ENCODE data around the gene SREK1.

The SREK1 gene

DNA sequence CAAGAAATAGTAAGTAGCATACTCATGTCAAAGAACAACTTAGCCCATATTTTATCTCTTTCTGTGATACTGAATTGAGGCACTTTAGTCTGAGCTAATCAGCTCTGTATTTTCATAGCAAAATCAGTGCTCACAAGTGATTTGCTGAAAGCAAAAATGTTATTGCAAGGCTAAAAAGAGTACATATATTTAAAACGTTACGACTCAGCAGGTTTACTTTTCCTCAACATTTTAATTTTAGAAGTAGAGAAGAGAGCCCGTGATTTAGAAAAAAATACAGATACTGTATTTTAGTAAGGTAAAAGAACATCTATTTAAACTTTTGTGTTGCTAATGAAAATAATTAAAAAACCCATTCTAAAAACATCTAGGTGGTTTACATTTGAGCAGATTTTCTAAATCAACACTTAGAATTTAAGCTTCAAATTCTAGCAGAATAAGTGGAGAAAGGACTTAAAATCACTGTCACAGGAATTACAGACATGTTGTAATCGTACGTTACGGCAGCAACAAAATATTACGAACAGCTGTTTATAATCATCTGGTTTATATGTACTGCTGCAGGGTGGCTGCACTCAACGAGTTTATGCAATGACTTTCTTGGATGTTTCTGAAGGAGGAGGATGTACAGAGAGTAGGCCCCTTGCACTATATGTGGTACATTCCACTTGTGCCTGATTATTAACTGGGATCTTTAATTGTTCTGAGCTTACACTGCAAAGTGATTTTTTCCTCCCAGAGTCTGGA lies 20.1 kb downstream of the SREK1 start:
- peak; percentile 45 for DNase-seq (ENCODE audit: low read depth)

DNA sequence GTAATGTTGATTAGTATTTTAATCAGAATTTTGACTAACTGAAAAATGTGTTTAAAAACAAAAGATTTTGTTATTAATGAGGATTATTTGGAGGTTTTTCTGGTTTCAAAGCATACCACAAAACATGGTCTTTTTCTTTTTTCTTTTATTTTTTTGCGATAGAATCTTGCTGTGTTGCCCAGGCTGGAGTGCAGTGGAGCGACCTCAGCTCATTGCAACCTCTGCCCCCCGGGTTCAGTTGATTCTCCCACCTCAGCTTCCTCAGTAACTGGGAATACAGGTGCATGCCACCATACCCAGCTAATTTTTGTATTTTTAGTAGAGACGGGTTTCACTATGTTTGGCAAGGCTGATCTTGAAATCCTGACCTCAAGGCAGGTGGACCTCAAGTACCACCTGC lies 24.1 kb downstream of the SREK1 start:
- DNase-seq (ENCODE audit: low read depth): no peak

DNA sequence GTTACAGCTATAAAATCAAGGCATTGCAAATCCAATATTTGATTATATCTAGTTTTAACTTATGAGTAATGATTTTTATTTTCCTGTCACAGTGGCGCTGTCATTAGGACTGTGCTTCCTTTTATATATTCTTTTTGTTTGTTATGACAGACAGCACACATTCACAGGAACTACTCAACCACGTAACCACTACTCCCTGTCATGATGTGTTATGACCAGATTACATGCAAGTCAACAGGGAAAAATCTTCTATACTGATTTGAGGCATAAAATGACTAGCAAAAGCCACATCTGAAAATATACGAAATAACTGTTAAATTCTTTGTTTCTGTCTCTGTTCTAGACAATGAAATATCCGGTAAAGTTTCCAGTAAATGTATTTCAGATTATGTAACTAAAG lies 25.4 kb downstream of the SREK1 start:
- DNase-seq (ENCODE audit: low read depth): no peak

DNA sequence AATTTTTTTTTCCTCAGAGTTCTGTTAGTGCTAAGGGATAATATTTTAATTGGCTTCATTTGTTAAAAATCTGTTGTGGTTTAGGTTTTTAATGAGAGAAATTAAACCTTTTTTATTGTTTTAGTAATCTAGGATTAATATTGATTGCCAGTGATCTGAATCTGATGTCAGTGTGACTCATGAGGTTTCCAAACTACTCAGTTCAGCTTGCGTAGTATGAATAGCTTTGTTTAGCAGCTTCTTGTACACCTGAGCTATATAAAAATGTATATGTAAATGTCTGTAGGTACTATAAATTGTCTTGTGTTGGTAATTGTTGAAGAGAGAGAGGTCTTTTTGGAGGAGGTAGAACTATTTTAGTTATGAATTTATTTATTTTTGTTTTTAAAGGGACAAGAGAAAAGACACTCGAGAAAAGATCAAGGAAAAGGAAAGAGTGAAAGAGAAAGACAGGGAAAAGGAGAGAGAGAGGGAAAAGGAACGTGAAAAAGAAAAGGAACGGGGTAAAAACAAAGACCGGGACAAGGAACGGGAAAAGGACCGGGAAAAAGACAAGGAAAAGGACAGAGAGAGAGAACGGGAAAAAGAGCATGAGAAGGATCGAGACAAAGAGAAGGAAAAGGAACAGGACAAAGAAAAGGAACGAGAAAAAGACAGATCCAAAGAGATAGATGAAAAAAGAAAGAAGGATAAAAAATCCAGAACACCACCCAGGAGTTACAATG lies 26.3 kb downstream of the SREK1 start:
- no peak for DNase-seq (ENCODE audit: low read depth)

DNA sequence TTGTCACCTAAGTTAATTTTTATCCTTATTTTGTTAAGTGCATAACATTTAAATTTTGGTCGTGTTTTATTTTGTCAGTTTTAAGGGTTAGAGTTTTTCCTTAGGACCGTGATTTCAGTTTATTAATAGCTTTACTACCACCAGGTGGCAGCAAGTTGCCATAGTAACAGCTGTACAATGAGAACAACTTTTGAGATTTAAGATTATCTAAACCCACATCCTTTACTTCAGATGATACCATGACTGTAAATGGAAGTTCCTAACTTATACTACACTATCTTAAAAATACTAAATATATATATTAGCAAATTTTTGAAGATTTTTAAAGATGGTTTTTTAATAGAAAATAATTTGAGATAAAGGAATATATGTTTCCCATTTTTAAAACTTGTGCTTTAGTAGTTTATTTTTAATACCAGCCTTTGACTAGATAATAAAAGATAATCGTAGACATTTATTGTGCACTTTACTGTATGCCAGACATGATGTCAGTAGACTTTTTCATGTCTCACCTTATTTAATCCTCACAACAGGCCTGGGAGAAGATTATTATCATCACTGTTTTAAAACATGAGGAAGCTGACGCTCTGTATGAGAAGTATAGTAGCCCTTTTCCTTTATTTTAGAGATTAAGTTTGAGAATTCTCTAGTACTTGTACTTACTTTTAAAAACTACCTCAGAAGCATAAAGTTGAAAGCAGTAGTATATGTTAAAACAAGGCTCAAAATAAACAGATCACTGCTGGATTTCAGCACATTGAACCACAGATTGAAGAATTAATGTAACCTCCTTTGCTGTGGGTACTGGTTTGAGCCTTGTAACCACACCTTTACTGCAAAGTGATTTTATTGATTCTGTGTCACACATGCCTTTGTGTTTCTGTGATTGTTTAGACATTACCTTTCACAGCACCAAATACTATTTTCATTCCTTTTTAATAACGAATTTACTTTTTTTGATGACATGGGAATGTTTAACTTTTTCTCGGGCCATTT lies 27.5 kb downstream of the SREK1 start:
- DNase-seq (ENCODE audit: low read depth): peak; percentile 26

DNA sequence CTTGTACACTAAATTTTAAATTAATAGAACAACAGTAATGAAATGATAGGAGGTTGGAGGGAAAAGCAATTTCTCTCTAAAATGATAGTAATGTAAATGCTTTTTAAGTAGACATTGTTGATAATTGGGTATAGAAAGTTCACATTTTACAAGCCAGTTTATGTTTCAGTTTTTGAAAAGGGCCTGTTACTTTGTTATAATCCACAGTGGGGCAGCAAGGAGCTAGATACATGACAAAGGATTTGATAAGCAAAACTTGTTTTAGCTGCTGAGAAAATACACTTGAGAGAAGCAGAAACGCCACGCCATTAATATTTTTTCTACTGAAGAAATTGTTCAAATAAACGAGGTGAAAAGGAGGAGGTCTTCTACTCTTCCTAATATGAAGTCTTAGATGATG lies 30.2 kb downstream of the SREK1 start:
- DNase-seq (ENCODE audit: low read depth): no peak

DNA sequence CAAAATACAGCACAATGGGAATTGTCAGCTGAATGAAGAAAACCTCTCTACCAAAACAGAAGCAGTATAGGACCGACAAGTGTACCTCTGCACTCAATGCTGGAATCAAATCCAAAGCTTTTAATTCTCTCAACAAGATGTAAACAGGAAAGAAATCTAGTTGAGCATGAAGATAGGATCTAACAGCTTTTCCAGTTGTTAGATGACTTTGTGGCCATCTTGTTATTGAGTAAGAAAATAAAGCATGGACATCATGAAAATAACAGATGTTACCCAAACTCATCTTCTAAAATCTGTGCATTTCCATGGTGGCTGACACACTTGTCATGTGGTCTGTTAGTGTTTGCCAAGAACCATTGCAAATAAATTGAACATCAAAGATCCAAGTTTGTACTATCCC lies 34.7 kb downstream of the SREK1 start:
- DNase-seq (ENCODE audit: low read depth): no peak

DNA sequence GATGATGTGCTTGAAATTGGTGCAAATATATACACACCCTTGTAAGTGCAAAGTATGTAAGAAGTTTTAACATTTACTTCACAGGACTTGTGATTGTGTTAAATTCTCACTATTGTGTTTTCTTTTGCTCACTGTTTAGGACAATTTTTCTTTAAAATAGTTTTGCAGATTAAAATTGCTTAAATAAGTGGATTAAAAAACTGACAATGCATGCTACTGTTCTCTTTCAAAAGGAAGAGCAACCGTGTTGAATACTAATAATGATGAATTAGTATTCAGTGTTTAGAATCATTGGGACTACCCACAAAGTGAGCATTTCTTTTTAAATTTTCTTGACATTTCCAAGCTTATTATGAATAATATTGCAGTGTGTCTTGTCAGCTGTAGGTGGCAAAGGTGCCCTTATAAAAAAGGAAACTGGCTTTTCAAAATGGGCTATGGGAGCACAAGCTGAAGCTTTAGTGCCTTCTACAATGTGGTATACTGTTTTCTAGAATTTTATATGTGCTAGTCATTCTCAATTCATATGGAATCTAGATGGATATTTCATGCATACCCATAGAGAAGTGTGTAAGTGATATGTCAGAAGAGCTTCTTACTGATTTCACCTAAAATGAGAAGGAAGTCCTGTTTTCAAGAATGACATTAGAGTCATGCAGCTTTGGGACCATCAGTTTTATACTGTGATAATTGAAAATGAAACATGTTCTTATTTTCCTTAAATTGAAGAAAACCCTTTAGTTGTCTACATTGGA lies 35.4 kb downstream of the SREK1 start:
- DNase-seq (ENCODE audit: low read depth): no peak

DNA sequence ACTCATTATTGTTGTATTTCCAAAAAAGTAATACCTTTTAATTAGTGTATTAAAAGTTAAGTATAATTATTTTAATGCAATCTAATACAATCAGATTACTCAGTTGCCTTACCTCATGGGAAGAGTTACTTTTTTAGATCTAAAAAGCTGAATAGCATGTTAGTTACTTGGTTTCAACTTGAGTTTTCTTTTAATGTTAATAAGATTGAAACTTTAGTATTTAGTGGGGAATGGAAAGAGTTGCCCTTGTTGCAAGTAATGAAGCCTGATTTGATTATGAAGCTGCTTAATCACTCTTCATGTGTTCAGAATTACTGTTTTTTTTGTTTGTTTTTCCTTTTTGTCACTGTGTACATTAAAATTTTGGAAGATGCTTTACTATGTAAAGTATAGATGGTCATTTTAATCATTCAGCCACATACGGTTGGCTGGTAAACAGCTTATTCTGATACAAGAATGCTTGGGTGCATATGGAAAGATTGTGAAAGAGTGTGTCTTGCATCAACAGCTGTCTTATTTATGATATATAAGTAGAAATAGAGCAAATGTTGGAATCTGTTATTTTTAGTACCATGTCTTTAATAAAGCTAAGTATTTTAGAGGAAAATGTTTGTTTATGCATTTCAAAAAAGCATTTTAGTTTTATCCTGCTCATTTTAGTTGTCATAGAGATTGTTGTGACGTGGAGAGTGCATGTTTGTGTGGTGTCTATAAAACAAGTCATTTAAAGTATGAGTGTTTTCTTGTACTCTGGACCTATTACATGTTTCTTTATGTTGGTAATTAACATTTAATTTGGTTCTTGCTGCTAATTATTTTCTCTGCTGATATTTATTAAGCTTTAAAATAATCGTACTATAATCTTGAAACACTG lies 36.4 kb downstream of the SREK1 start:
- no peak for DNase-seq (ENCODE audit: low read depth)

DNA sequence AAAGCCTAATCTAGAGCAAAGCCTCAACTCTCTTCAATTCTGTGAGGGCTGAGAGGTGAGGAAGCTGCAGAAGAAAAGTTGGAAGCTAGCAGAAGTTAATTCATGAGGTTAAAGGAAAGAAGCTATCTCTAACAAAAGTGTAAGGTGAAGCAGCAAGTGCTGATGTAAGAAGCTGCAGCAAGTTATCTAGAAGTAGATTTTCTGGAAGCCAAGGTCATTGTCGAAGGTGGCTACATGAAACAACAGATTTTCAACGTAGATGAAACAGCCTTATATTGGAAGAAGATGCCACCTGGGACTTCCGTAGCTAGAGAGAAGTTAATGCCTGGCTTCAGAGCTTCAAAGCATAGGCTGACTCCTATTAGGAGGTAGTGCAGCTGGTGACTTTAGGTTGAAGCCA lies 42.0 kb downstream of the SREK1 start:
- no peak for DNase-seq (ENCODE audit: low read depth)

DNA sequence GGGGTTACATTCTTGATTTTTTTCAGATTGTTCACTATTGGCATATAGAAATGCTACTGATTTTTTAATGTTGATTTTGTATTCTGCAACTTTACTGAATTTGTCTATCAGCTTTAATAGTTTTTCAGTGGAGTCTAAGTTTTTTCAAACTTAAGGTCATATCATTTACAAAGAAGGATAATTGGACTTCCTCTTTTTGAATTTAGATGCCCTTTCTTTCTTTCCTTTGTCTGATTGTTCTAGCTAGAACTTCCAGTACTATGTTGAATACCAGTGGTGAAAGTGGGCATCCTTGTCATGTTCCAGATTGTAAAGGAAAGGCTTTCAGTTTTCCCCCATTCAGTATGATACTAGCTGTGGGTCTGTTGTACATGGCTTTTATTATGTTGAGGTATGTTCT lies 49.3 kb downstream of the SREK1 start:
- DNase-seq (ENCODE audit: low read depth): no peak

DNA sequence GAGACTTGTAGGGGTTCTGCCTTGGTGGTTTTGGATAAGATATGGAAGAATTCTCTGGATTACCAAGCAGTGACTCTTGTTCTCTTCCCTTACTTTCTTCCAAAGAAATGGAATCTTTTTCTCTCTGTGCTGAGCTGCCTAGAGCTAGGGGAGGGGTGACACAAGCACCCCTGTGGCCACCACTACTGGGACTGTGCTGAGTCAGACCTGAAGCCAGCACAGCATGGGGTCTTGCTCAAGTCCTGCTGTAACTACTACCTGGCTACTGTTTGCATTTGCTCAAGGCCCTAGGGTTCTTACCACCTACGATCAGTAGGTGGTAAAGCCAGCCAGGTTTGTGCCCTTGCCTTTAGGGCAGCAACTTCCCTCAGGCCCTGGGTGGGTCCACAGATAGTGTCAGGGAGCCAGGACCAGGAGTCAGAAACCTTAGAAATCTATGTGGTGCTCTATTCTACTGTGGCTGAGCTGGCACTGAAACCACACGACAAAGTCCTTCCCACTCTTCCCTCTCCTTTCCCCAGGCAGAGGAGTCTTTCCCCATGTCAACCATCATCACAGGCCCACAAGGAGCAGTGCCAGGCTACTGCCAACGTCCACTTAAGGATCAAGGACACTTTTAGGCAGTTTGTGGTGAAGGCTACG lies 53.8 kb downstream of the SREK1 start:
- DNase-seq (ENCODE audit: low read depth): peak; percentile 24

DNA sequence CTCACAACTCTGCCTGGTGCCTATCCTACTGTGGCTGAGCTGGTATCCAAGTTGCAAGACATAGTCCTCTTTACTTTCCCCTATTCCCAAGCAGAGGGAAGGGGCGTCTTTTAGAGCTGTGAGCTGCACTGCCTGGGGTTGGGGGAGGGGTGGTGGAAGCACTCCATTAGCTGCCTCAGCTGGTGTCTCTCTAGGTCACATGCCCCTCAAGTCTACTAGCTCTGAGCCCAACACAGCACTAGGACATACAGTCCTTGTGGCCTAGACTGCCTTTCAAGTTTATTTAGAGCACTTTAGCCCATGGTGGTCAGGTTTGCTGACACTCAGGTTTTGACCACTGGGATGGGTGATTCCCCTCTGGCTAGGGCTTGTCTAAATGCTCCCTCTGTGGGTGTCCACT lies 54.7 kb downstream of the SREK1 start:
- no peak for DNase-seq (ENCODE audit: low read depth)

DNA sequence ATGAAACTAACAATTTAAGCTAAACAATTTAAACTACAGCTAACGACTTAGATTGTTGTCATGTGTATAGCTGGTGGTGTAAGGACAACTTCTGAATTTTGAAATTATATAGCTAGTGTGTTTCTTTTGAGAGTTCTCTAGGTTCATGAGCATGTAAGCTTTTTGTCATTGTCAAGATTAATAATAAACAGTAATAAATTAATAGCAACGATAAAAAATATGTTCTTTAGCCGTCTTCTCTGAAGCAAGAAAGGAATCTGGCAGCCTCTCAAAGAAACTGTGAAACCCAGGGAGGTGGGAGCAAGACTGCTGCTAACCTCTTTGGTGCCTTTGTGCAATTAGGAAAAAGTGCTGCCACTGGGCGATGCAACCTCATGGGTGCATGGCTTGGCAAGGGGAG lies 59.4 kb downstream of the SREK1 start:
- no peak for DNase-seq (ENCODE audit: low read depth)

DNA sequence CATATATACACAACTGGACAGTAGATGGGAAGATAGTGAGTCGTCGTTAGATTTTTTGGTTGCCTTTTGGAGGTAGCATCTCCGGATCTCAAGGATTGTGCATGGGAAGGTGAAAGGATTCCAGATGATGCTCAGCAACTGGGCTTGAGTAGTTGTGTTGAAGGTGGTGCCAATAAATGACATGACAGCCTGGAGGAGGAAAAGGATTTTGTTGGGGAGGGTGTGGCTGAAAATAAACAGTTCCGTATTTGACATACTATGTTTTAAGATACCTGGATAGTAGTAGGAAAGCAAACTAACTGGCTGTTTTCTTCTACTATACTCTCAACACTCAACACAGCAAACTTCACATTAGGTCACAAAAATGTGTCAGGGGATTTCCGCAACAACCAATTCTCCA lies 62.4 kb downstream of the SREK1 start:
- no peak for DNase-seq (ENCODE audit: low read depth)

DNA sequence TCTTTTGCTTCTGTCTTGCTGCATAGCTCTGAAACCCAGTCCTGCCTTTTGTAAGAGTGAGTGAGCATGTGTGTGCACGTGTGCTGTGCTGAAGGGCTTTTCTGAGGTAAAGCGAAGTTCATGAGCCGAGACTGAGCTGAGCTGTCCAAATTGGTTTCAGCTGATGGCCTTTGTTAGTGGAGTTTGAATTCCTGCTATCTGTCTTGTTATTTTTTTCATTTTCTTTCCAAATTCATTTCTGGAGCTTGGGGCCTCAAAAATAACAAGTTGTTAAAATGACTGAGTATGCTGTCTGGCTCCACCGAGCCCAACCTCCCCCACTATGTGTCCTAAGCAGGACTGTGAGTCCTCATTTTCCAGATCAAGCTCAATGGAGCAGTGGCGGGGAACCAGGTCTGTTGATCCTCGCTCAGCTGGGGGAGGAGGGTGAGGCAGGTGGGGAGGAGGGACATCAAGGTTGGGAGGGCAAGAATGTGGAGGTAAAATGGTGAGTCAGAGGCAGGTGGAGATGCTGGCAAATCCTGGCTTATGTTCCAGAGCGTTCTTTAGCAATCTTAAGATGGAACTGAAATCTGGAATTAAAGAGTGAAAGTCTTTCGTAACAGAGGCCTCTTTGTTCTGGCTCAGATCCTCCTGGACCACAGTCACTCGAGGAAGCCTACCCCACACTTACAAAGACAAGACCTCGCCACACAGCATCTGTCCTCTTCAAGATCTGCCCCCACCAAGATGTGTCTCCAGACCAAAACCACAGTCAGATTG lies 63.9 kb downstream of the SREK1 start:
- no peak for DNase-seq (ENCODE audit: low read depth)

DNA sequence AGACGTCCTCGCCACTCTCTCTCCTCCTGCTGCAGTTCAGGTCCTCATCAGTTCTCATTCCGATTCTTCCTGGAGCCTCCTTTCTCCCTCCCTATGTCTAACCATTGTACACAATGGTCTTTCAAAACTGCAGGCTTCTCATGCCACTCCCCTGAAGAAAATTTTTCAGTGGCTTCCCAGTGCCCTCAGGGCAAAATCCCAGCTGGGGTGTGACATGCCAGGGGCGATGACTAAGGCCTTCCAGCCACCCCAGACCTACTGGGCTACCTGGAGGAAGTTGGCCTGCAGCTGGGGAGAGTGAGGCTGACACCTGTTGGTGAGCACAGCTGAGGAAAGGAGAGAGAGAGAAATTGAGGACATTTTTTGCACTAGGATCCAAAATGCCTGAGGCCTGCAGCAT lies 65.2 kb downstream of the SREK1 start:
- DNase-seq (ENCODE audit: low read depth): no peak

DNA sequence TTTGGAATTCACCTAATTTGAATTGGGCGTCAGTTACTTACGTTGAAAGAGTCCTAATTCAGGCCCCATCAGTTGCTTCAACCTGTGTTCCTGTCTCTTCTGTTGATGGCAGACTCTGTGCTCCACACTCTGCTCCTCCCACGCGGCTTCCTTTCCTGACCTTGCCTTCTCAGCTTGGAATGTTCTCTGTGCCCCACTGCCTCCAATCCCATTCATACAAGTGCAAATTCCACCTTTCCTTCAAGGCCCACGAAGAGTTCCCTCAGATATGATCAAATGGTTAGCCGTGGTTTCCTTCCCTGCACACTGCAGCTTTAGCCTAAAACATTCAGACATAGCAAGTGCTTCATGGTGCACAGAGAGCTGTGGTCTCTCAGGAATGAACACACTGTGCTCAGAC lies 65.7 kb downstream of the SREK1 start:
- DNase-seq (ENCODE audit: low read depth): no peak

DNA sequence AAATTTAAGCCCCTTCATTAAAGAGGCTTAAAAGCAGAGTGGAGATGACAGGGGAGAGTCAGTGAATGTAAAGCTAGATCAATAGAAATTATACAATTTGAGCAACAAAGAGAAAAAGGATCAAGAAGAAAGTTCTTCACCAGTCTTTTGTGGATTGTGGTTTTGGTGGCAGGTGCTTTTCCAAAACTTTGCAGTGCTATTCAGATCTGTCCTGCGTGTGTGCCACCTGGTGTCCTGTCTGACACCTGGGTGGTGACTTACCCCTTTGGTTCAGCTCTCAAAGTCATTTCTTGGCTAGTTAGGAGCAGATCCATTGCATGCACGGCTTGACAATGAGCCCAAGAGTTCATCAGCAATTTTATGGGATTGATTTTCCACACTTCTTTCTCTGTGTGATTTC lies 69.4 kb downstream of the SREK1 start:
- no peak for DNase-seq (ENCODE audit: low read depth)

DNA sequence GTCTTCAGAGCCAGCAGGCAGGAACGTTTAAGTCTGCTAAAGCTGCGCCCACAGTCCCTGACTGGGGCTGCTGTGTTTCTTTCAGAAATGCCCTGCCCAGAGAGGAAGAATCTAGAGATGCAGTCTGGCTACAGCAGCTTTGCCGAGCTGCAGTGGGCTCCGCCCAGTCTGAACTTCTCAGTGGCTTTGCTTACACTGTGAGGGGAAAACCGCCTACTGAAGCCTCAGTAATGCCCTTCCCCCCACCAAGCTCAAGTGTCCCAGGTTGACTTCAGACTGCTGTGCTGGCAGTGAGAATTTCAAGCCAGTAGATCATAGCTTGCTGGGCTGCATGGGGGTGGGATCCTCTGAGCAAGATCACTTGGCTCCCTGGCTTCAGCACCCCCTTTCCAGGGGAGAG lies 78.4 kb downstream of the SREK1 start:
- no peak for DNase-seq (ENCODE audit: low read depth)
